ENCODE data around the gene FOXB2. TPM values are rescaled to one million over a fixed set of nuclear protein-coding genes. Genes with fewer than 3 reads are reported as not detected.
"Not testable (repeated sequence)": the region's sequence is repeated elsewhere in the genome, so short reads cannot be mapped to it uniquely, and the experiment has no call there.

Gene FOXB2
- total RNA-seq, 1 donor from 2014 or later = not detected

DNA sequence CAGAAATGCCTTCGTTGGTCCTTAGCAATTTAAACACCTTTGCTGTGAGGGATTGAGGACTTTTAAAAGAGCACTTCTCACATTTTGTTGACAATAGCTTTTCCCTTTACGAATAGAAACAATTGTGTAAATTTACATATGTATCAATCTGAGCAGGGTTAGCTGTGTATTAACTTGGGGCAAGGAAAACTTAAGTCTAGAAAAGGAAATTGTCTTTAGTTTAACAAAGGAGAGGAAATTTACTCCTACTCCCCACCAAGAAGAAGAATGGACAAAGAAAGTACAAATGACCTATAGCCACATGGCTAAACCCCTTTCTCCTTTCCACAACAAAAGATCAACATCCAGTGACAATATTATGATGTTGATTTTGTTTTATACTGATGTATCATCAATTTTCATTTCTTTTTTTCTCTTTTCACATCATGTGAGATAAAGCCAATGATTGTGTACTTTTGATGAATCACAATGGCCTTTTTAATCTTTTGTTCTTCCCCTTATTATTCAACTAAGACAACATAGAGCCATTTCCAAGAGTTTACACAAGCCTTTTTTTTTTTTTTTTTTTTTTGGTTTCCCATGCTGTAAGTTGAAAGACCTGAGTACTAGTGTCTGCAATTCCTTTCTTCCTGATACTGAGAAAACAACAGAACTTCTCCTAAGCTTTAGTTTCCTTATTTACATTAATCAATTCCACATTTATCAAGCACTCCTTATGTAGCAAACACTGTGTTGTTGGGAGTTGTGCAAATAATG lies 19.0 kb downstream of the FOXB2 start:
- H3K27me3 Mint-ChIP-seq (ENCODE audit: low read depth) = no peaks in the 10 kb centered on the region

DNA sequence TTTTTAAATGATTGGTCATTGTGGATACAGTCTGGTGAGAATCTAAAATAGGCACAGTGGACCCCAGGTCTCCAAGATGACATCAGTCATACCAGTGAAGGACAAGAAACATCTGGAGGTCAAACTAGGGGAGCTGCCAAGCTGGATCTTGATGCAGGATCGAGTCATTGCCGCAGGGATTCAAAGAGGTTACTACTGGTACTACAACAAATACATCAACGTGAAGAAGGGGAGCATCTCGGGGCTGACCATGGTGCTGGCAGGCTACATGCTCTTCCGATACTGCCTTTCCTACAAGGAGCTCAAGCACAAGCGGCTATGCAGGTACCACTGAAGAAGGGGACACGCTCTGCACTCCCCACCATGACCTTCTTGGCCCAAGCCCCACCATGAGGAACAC lies 20.9 kb downstream of the FOXB2 start:
- Mint-ChIP-seq H3K9me3 (no peaks in the 10 kb centered on the region), H3K36me3 (ENCODE audit: low read depth) (no peaks in the 10 kb centered on the region), H3K4me3 (ENCODE audit: low read depth) (no peak overlapping the region), H3K4me1 (ENCODE audit: low read depth) (no peaks in the 10 kb centered on the region), H3K27ac (no peak overlapping the region), H3K27me3 (ENCODE audit: low read depth) (peaks cover under 1% of the 10 kb centered on the region)
- no peak for DNase-seq (ENCODE audit: low spot score)
- intact Hi-C loops (cut with micrococcal nuclease) = no loop called here

More for the DNA sequence above, 19.0 kb downstream of the FOXB2 start:
- intact Hi-C loops (cut with micrococcal nuclease) = no loop called here
- DNase-seq (ENCODE audit: low spot score) = no peak
- H3K9me3 Mint-ChIP-seq = no peaks in the 10 kb centered on the region
- H3K4me1 Mint-ChIP-seq (ENCODE audit: low read depth) = no peaks in the 10 kb centered on the region
- H3K36me3 Mint-ChIP-seq (ENCODE audit: low read depth) = no peaks in the 10 kb centered on the region
- H3K27ac Mint-ChIP-seq = no peak overlapping the region
- H3K4me3 Mint-ChIP-seq (ENCODE audit: low read depth) = no peak overlapping the region

DNA sequence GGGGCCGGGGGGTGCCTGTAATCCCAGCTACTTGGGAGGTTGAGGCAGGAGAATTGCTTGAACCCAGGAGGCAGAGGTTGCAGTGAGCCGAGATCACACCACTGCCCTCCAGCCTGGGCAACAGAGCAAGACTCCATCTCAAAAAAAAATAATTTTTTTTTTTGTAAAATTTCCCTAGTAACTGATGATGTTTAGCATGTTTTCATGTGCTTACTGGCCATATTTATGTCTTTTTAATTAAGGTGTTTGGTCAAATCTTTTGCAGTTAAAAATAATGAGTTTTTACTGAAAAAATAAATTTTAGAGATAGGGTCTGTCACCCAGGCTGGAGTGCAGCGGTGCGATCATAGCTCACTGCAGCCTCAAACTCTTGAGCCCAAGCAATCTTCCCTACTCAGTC lies 24.3 kb downstream of the FOXB2 start:
- H3K27me3 Mint-ChIP-seq (ENCODE audit: low read depth); H3K9me3 Mint-ChIP-seq; H3K4me1 Mint-ChIP-seq (ENCODE audit: low read depth); H3K27ac Mint-ChIP-seq; DNase-seq (ENCODE audit: low spot score); H3K4me3 Mint-ChIP-seq (ENCODE audit: low read depth); intact Hi-C loops (cut with micrococcal nuclease); H3K36me3 Mint-ChIP-seq (ENCODE audit: low read depth): not testable (repeated sequence)

DNA sequence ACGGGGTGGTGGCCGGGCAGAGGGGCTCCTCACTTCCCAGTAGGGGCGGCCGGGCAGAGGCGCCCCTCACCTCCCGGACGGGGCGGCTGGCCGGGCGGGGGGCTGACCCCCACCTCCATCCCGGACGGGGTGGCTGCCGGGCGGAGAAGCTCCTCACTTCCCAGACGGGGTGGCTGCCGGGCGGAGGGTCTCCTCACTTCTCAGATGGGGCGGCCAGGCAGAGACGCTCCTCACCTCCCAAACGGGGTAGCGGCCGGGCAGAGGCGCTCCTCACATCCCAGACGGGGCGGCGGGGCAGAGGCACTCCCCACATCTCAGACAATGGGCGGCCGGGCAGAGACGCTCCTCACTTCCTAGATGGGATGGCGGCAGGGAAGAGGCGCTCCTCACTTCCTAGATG lies 41.2 kb downstream of the FOXB2 start:
- H3K27ac Mint-ChIP-seq; H3K9me3 Mint-ChIP-seq; H3K4me3 Mint-ChIP-seq (ENCODE audit: low read depth); H3K27me3 Mint-ChIP-seq (ENCODE audit: low read depth); H3K4me1 Mint-ChIP-seq (ENCODE audit: low read depth); DNase-seq (ENCODE audit: low spot score); H3K36me3 Mint-ChIP-seq (ENCODE audit: low read depth); intact Hi-C loops (cut with micrococcal nuclease): not testable (repeated sequence)

DNA sequence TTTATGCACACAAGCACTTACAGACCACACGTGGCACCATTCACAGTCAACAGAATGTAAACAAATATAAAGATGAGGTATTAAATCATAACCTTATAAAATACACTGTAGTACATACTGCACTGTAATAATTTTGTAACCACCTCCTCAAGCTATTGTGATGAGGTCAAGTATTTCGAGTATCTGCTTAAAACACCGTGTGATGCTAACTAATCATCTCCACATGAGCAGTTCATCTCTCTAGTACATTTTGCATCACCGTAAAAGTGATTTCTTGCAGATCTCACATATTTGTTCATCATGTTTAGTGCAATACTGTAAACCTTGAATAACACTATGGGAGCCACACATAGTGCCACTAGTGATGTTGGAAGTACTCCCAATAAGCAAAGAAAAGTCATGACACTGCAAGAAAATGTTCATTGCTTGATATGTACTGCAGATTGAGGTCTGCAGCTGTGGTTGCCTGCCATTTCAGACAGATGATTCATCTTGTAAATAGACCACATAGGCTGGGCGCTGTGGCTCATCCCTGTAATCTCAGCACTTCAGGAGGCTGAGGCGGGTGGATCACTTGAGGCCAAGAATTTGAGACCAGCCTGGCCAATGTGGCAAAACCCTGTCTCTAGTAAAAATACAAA lies 44.3 kb downstream of the FOXB2 start:
- Mint-ChIP-seq H3K9me3 (no peaks in the 10 kb centered on the region), H3K36me3 (ENCODE audit: low read depth) (no peaks in the 10 kb centered on the region), H3K27me3 (ENCODE audit: low read depth) (no peaks in the 10 kb centered on the region), H3K4me1 (ENCODE audit: low read depth) (no peaks in the 10 kb centered on the region), H3K4me3 (ENCODE audit: low read depth) (no peak overlapping the region), H3K27ac (no peak overlapping the region)
- DNase-seq (ENCODE audit: low spot score) = no peak
- intact Hi-C loops (cut with micrococcal nuclease) = no loop called here

DNA sequence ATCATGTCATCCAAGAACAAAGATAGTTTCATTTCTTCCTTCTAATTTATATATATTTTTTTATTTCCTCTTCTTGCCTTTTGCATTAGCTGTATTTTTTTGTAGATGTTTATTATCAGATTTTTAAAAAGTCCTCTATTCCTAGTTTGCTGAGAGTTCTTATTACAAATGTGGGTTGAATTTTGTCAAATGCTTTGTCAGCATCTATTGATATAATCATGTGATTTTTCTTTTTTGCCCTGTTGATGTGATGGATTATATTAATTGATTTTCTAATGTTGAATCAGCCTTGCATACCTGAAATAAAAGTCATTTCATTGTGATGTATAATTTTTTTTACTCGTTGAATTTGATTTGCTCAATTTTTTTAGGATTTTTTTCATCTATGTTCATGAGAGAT lies 46.9 kb downstream of the FOXB2 start:
- no peak for DNase-seq (ENCODE audit: low spot score)
- no peaks in the 10 kb centered on the region for H3K9me3 Mint-ChIP-seq
- no peak overlapping the region for H3K27ac Mint-ChIP-seq
- H3K36me3 Mint-ChIP-seq (ENCODE audit: low read depth) = no peaks in the 10 kb centered on the region
- H3K27me3 Mint-ChIP-seq (ENCODE audit: low read depth) = no peaks in the 10 kb centered on the region
- H3K4me1 Mint-ChIP-seq (ENCODE audit: low read depth) = no peaks in the 10 kb centered on the region
- intact Hi-C loops (cut with micrococcal nuclease) = no loop called here
- H3K4me3 Mint-ChIP-seq (ENCODE audit: low read depth) = no peak overlapping the region

Other genes starting within 250 kb of the FOXB2 start
- 0.27 and 0.53 TPM in 2 replicates for gene PRUNE2, start 113.5 kb upstream of the FOXB2 start, total RNA-seq
- gene VPS13A, start 157.9 kb downstream of the FOXB2 start, total RNA-seq = 43.8 and 46.9 TPM in 2 replicates

Data from activated T-helper 2 cell treated with anti-CD3 and anti-CD28 coated beads, Interferon-gamma antibody, Interleukin-2, Interleukin-4, amounts not matched to agents 10 μg/mL and 5 μg/mL and 100 μg/mL, durations not matched to agents 14 hours and 24 hours and 36 hours (primary cell).